Progenitor cell of endocrine pancreas (in vitro differentiated cells): ENCODE measurements around the gene DUS4L. TPM values are rescaled to one million over a fixed set of nuclear protein-coding genes. Genes with fewer than 3 reads are reported as not detected.
A peak's percentile ranks its signal among the peaks of the same experiment; 100 is the strongest.
"Not testable (repeated sequence)": the region's sequence is repeated elsewhere in the genome, so short reads cannot be mapped to it uniquely, and the experiment has no call there.

Source experiments
- DNase-seq: peaks from one replicate; pipeline ENCODE4 v3.0.0; 2021; ENCODE audit warnings: low spot score; ENCODE audit not compliant: unreplicated experiment
- H3K27ac Mint-ChIP-seq: 2 replicates; pipeline ENCODE4 v1.8.0; 2021; ENCODE audit warnings: mild to moderate bottlenecking, moderate library complexity, mixed read lengths
- H3K27me3 Mint-ChIP-seq: 2 replicates; pipeline ENCODE4 v1.8.0; 2021; ENCODE audit warnings: mixed read lengths
- H3K36me3 Mint-ChIP-seq: 2 replicates; pipeline ENCODE4 v1.8.0; 2022; ENCODE audit warnings: mixed read lengths; ENCODE audit not compliant: insufficient read depth
- H3K4me1 Mint-ChIP-seq: 2 replicates; pipeline ENCODE4 v1.8.0; 2021; ENCODE audit warnings: low read depth, mixed read lengths
- H3K4me3 Mint-ChIP-seq: 2 replicates; pipeline ENCODE4 v1.8.0; 2021; ENCODE audit warnings: low read depth, mild to moderate bottlenecking, moderate library complexity, mixed read lengths
- H3K9me3 Mint-ChIP-seq: 2 replicates; pipeline ENCODE4 v1.8.0; 2021; ENCODE audit warnings: low read depth, mixed read lengths
- CTCF ChIP-seq: fragments of 200-600 bp; sonication (generic); IDR thresholded peaks from one replicate; pipeline ENCODE4 v1.5.0; 2021; ENCODE audit warnings: antibody characterized with exemption, mild to moderate bottlenecking; ENCODE audit not compliant: unreplicated experiment
- total RNA-seq: library from RNA; stranded (reverse); gene quantifications from 2 replicates; pipeline ENCODE4 v1.2.1, GENCODE V29; 2021

The DUS4L gene
- total RNA-seq, 1 donor from 2014 or later, result 11.4 TPM

DNA sequence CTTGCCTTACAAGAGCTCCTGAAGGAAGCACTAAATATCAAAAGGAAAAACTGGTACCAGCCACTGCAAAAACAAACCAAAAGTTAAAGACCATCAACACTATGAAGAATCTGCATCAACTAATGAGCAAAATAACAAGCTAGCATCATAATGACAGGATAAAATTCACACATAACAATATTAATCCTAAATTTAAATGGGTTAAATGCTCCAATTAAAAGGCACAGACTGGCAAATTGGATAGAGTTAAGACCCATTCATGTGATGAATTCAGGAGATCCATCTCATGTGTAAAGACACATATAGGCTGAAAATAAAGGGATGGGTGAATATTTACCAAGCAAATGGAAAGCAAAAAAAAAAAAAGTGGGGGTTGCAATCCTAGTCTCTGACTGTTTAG lies 29.6 kb upstream of the DUS4L start:
- no peak for TF ChIP-seq CTCF
- no peak overlapping the region for H3K4me3 Mint-ChIP-seq
- no peak for DNase-seq
- H3K27me3 Mint-ChIP-seq, result no peaks in the 10 kb centered on the region
- peaks cover 19% of the 10 kb centered on the region for H3K9me3 Mint-ChIP-seq
- H3K36me3 Mint-ChIP-seq, result peaks cover 37% of the 10 kb centered on the region
- H3K4me1 Mint-ChIP-seq, result peaks cover 4% of the 10 kb centered on the region
- H3K27ac Mint-ChIP-seq, result no peak overlapping the region

DNA sequence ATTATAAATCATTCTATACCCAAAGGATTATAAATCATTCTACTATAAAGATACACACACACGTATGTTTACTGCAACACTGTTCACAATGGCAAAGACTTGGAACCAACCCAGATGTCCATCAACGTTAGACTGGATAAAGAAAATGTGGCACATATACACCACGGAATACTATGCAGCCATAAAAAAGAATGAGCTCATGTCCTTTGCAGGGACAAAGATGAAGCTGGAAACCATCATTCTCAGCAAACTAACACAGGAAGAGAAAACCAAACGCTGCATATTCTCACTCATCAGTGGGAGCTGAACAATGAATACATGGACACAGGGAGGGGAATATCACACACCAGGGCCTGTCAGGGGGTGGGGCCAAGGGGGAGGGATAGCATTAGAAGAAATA lies 26.5 kb upstream of the DUS4L start:
- not testable (repeated sequence) for H3K4me1 Mint-ChIP-seq, DNase-seq, H3K27me3 Mint-ChIP-seq, H3K4me3 Mint-ChIP-seq, H3K27ac Mint-ChIP-seq
- H3K9me3 Mint-ChIP-seq, result peaks cover 19% of the 10 kb centered on the region
- H3K36me3 Mint-ChIP-seq, result peaks cover 38% of the 10 kb centered on the region

DNA sequence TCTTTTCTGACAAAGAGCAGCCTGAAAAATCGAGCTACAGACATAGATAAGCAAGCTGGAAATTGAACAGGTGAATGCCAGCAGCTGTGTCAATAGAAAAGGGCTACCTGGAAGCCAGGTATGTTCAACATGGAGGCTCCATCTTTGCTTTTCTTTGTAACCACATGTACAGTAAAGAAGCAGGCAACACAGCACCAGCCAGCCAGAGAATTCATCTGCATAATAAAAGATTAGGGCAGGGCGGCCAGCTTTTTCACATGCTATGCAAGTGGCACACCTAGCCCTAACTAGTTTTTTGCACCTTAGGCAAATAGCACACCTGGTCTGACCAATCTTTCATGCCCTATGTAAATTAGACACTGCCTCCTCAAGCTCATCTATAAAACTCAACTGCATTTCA lies 25.8 kb upstream of the DUS4L start:
- Mint-ChIP-seq H3K27ac (peak overlapping the region; percentile 69), H3K4me1 (peaks cover 4% of the 10 kb centered on the region)

GRCh38 chr7:107543338-107543993 lies 20.3 kb upstream of the DUS4L start:
- H3K9me3 Mint-ChIP-seq, result peaks cover 20% of the 10 kb centered on the region
- H3K4me1 Mint-ChIP-seq, result peaks cover 2% of the 10 kb centered on the region
- H3K4me3 Mint-ChIP-seq, result no peak overlapping the region
- H3K36me3 Mint-ChIP-seq, result peaks cover 35% of the 10 kb centered on the region
- peak overlapping the region; percentile 67 for H3K27ac Mint-ChIP-seq
- DNase-seq, result no peak
- no peak for TF ChIP-seq CTCF
- no peaks in the 10 kb centered on the region for H3K27me3 Mint-ChIP-seq

More for the DNA sequence above, 25.8 kb upstream of the DUS4L start:
- Mint-ChIP-seq H3K4me3 (no peak overlapping the region), H3K9me3 (peaks cover 19% of the 10 kb centered on the region), H3K27me3 (no peaks in the 10 kb centered on the region), H3K36me3 (peaks cover 39% of the 10 kb centered on the region)
- no peak for DNase-seq
- no peak for TF ChIP-seq CTCF

- TF ChIP-seq CTCF, result no peak
- Mint-ChIP-seq H3K27ac (no peak overlapping the region), H3K4me3 (no peak overlapping the region), H3K36me3 (peaks cover 39% of the 10 kb centered on the region), H3K27me3 (no peaks in the 10 kb centered on the region), H3K9me3 (peaks cover 20% of the 10 kb centered on the region), H3K4me1 (peaks cover 2% of the 10 kb centered on the region)
- DNase-seq, result no peak
Observed at GRCh38 chr7:107544848-107545591, 18.8 kb upstream of the DUS4L start.
